Right lung (tissue), 5 donors: ENCODE results near the gene CUX1. TPM values are rescaled to one million over a fixed set of nuclear protein-coding genes. Genes with fewer than 3 reads are reported as not detected.
"Not testable (repeated sequence)": the region's sequence is repeated elsewhere in the genome, so short reads cannot be mapped to it uniquely, and the experiment has no call there.

Experiments
- DNase-seq, 2 donors: peaks; one replicate each; pipeline ENCODE4 v3.0.0-alpha.2; 2013
- polyA plus RNA-seq, 5 donors: library from polyadenylated mRNA; unstranded; fragments of 120-200 nt; gene quantifications; one replicate each; pipeline versions ENCODE4 v1.2.1 to v1.2.3, GENCODE V29; 2013; ENCODE audit warnings: inconsistent platforms in 1 of 5, low replicate concordance in 1 of 5; ENCODE audit not compliant: insufficient read length in 5 of 5, insufficient read depth in 1 of 5

CUX1 gene
- polyA plus RNA-seq, 5 donors, result 80.2 to 101 (median 89.3) TPM

DNA sequence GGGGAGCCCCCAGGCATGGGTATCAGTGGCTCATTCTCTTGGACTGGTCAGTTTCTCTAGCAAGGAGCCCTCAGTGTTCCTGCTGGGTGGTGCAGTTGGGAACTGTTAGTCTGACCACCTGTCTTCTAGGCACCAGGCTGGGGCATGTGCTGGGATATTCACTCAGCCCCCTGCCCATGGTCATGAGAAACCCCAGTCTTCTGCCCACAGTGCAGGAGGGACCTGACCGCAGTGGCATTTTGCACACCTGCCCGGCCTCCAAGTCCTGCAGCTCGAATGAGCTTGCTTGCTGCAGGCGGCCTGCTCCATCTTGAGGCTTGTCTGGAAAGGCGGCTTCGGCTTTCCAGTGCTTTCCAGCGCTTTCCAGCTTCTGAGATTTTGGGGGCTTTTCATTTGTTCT lies 36.3 kb downstream of the CUX1 start:
- DNase-seq, result no peak

- DNase-seq, result no peak
Measured at GRCh38 chr7:101854084-101854865, 36.8 kb downstream of the CUX1 start.

DNA sequence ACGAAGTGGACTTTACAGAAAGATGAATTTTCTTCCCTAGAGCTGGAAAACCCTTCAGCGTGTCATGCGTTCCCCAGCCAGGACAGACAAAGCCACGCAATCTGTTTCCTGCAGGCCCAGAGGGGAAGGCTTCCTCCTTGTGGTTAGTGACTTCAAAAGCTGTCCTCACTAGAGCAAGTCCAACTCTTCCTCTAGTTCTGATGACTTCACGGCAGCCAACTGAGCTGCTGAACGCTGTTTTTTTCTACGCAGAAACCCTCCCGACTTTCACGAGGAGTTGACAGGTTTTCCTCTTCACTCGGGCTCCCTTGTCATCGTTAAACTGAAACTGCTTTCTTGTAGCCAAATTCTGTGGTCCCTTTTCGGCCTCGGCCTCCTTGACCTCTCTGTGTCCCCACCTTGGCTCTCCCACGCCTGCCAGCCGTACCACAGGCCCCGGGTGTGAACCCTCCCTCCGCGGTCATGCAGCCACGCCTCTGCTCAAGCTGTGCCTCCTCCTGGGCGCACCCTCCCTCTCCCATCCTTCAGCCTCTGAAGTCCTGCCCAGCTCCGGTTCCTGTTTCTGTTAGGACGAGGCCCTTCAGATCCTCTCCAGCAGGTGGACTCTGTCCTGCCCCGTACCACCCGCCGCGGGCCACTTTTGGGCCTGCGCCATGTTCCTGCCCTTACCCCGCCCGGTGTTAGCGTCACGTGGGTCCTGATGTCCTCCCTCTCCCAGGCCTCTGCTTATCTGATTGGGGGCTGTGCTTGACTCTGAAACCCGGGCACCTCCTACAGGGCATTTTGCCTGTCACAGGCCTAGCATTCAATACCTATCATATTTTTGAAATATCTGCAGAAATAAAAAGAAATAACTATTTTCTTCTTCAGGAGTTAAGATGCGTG lies 39.3 kb downstream of the CUX1 start:
- DNase-seq, result peak; percentile 67

DNA sequence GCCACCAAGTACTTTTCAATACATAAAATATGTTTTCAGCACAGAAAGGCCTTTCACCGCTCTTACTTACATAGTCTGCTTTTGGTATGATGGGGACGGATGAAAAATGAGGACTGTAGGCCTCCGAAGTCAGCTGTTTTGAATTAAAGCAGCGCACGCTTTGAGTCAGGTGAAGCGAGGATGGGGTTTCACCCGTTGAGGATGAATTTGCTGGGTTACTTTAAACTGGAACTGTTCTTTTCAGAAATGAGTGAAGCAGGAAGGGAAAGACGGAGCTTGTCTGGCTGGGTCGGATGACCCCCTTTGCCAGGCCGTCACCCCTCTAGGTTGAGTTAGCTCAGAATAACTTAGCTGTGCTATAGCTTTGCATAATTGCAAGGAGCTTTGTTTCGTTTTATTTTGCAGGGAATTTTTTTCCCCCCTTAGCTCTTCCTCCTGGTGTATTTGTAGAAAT lies 40.0 kb downstream of the CUX1 start:
- DNase-seq, result no peak

GRCh38 chr7:101858437-101859385 lies 41.3 kb downstream of the CUX1 start:
- DNase-seq, result no peak

GRCh38 chr7:101859411-101860106 lies 42.1 kb downstream of the CUX1 start:
- DNase-seq, result peak; percentile 38 to 55

DNA sequence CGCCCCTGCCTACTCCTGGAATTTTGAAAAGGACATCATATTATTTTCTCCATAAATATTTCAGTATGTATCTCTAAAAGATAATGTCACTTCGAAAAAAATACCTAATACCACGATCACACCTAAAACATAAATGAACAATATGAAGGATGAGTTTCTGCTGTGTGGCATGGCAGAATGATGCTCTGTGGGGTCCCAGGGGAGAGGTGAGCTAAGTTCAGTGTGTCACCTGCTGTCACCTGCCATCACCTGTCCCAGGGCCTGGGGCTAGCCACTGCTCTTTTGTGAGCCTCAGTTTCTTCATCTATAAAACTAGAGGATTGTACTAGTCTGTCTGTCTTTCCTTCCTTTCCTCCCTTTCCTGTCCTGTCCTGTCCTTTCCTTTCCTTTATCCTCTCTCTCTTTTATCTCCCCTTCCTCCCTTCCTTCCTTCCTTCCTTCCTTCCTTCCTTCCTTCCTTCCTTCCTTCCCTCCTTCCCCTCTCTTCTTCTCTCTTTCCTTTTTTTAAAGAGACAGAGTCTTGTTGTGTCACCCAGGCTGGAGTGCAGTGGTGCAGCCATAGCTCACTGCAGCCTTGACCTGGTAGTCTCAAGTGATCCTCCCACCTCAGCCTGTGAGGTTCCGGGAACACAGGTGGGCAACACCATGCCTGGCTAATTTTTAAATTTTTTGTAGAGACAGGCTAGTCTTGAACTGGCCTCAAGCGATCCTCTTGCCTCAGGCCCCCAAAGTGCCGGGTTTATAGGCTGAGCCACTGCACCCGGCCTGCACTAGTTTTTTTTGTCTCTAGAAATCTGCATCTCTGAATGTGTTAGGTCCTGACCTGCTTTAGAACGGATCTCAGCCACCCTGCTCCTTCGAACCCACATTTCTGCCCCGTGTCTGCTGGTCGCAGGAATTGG lies 43.1 kb downstream of the CUX1 start:
- no peak for DNase-seq

DNA sequence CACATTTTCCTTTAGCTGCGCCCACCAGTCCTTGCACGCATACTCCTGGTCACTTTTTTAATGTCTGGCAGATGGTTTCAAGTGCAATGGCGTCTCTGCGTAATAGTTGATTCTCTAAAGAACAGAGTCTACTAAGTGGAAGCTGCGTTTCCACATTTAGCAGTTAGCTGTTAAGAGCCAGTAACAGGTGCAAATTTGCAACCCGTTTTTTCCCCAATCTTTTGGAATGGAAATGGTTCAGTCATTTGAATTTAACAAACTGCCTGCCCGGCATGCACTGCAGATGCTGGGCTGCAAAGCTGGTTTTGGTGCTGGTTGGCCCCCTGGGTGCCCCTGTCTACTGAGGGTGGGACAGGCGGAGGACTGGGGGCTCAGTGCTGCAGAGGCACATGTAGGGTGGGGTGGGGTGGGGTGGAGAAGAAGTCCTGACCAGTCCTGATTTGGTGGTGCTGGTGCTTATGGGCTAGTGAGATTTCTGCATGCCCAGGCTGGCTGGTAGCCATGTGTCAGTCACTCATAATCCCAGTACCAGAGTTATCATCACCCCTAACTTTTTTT lies 43.9 kb downstream of the CUX1 start:
- DNase-seq, result no peak

- no peak for DNase-seq
Measured at GRCh38 chr7:101862280-101863220, 45.1 kb downstream of the CUX1 start.

- DNase-seq, result no peak
Measured at GRCh38 chr7:101863598-101863997, 46.2 kb downstream of the CUX1 start.

DNA sequence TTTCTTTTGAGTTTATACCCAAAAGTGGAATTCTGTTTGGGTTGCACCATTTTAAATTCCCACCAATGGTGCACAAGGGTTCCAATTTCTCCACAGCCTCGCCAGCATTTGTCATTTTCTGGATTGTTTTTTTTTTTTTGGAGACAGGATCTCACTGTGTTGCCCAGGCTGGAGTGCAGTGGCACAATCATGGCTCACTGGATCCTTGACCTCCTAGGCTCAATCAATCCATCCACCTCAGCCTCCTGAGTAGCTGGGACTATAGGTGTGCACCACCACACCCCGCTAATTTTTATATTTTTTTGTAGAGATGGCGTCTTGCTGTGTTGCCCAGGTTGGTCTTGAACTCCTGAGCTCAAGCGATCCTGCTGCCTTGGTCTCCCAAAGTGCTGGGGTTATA lies 46.6 kb downstream of the CUX1 start:
- no peak for DNase-seq

GRCh38 chr7:101865031-101865430 lies 47.6 kb downstream of the CUX1 start:
- DNase-seq, result no peak

GRCh38 chr7:101865455-101865854 lies 48.0 kb downstream of the CUX1 start:
- DNase-seq, result no peak

DNA sequence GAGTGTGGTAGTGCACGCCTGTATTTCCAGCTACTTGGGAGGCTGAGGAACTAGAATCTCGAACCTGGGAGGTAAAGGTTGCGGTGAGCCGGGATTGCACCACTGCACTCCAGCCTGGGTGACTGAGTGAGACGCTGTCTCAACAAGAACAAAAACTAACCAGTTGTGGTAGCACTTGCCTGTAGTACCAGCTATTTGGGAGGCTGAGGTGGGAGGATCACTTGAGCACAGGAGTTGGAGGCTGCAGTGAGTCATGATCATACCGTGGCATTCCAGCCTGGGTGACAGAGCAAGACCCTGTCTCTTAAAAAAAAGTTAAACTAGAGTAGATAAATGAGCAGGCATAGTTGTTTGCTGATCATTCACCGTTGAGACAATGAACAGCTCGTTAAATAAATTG lies 48.9 kb downstream of the CUX1 start:
- DNase-seq, result no peak

- DNase-seq, result no peak
Measured at GRCh38 chr7:101867265-101867664, 49.8 kb downstream of the CUX1 start.

GRCh38 chr7:101867681-101868080 lies 50.3 kb downstream of the CUX1 start:
- DNase-seq, result not testable (repeated sequence)

DNA sequence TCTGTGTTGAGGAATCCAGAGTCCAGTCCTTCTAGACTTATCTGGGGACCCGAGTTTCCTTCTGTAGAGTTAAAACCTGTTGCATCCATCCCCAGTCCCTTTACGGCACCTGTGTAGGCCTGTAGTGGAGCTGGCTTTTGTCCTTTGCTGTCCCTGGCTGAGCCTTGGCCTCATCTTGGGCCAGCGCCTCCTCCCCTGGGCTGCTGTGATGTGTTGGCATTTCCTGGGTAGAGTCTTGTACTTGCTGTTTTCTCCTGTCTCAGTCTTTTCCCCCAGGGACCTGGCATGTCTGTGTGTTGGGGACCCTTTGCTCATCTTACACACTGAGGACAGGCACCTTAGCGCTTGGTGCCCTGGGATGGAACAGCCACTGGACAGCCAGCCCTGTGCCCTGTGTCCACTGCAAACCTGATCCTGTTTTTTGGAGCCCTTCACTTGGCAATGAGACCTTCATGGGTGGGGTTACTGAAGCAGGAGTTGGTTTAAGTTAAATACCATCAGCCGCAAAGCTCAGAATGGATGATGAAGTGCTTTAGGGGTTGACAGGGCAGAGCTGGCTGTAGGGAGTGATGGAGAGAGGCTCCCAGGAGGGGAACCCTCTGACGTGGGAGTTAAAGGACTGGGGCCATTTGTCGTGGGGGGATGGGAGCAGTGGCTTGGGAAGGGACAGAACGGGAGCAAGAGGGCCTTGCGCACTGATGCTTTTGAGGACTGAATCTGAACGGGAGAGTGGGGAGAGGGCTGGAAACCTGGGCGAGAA lies 50.9 kb downstream of the CUX1 start:
- DNase-seq, result no peak
